ENCODE measurements around the gene RDH13.
"Not testable (repeated sequence)": the region's sequence is repeated elsewhere in the genome, so short reads cannot be mapped to it uniquely, and the experiment has no call there.

Gene RDH13

DNA sequence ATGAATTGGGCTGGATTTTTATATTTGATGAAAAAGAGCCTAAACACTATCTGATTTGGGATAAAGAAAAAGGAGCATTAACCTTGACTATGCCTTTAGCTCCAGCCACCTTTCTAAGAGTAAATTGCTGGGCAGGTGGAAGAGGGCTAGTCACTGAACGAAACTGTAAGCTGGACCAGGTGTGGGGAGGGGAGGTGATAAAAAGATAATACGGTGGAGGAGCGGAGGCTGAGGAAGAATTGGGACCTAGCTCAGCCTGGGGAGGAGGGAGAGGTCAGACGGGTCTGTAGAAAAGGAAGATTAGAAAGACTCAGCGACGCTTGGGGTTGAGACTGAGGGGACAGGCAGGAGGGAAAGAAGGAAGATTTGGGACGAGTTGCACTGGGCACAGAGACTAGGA, 52.4 kb downstream of the RDH13 start:
- DNase-seq, result not testable (repeated sequence)

DNA sequence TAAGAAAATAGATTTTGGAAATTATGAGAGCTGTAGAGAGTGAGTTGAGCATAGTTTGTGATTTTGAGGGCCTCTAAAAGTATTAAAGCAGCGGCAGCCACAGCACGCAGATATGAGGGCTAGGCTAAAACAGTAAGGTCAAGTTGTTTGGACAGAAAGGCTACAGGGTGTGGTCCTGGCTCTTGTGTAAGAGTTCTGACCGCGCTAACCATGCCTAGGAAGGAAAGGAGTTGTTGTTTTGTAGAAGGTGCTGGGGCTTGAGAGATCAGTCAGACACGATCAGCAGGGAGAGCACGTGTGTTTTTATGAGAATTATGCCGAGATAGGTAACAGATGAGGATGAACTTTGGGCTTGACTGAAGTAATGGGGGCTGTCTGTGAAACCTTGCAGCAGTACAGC, 54.2 kb downstream of the RDH13 start:
- not testable (repeated sequence) for DNase-seq

- not testable (repeated sequence) for DNase-seq
Measured at GRCh38 chr19:55008189-55008588, 54.8 kb downstream of the RDH13 start.

- not testable (repeated sequence) for DNase-seq
Measured at GRCh38 chr19:55007537-55007936, 55.4 kb downstream of the RDH13 start.

DNA sequence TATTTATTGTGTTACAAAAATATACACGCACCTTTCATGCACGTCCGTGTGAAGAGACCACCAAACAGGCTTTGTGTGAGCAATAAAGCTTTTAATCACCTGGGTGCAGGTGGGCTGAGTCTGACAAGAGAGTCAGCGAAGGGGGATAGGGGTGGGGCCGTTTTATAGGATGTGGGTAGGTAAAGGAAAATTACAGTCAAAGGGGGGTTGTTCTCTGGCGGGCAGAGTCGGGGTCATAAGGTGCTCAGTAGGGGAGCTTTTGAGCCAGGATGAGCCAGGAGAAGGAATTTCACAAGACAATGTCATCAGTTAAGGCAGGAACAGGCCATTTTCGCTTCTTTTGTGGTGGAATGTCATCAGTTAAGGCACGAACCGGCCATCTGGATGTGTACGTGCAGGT, 56.2 kb downstream of the RDH13 start:
- DNase-seq, result not testable (repeated sequence)

DNA sequence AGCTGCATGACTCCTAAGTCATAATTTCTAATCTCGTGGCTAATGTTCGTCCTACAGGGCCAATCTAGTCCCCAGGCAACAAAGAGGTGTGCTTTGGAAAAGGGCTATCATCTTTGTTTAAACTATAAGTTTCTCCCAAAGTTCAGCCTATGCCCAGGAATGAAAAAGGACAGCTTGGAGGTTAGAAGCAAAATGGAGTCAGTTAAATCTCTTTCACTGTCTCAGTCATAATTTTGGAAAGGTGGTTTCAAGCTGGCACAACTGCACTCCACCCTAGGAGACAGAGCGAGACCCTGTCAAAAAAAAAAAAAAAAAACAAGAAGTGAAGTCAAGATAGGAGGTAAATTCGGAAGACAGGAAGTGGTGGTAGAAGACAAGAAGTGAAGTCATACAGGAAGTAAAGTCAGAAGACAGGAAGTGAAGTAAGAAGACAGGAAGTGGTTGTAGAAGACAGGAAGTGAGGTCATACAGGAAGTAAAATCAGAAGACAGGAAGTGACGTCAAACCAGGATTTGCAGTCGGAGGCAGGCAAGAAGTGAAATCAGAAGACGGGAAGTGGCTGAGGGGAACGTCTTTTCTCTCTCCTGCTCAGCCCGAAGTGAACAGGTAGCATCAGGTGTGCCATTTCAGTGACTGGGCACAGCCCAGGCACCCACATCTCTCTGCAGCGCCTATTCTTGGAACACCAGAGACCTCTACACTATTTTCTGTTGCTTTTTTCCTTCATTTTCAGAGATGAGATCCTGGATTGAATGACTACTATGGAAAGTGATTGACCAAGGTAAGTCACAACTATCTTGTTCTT, 57.1 kb downstream of the RDH13 start:
- peak; percentile 50 for DNase-seq

DNA sequence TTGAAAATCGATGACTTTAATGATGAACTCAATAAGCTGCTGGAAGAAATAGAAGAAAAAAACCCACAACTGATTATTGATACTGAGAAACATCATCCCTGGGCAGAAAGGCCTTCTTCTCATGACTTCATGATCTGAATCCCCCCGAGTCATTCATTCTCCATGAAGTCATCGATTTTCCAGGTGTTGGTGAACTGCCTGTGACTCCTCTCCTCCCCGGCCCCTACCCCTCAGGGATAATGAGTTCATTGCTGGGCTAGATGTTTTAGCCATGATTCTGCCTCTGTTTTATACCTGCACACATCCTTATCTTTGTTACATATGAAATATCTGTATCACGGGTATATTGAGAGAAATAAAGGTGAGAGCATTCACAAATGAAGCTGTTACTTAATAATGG, 62.2 kb downstream of the RDH13 start:
- no peak for DNase-seq

DNA sequence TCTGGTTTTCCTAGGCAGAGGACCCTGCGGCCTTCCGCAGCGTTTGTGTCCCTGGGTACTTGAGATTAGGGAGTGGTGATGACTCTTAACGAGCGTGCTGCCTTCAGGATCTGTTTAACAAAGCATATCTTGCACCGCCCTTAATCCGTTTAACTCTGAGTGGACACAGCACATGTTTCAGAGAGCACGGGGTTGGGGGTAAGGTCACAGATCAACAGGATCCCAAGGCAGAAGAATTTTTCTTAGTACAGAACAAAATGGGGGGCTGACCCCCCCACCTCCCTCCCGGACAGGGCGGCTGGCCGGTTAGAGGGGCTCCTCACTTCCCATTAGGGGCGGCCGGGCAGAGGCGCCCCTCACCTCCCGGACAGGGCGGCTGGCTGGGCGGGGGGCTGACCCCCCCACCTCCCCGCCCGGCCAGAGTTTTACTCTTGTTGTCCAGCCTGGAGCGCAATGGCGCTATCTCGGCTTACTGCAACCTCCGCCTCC, 64.2 kb downstream of the RDH13 start:
- not testable (repeated sequence) for DNase-seq

DNA sequence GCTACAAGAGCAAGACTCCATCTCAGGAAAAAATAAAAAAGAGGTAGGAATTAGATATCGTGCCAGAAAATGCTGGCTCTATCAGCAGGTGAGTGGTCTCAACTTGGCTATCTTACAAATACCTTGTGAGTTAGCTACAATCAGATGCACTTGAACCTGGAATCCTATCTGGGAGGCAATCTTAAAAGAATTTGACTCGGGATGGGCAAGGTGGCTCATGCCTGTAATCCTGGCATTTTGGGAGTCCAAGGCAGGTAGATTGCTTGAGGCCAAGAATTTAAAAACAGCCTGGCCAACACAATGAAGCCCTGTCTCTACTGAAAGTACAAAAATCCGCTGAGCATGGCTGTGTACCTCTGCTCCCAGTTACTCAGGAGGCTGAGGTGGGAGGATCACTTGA, 67.4 kb downstream of the RDH13 start:
- no peak for DNase-seq
